ENCODE measurements around the gene FXYD2. TPM values are rescaled to one million over a fixed set of nuclear protein-coding genes. Genes with fewer than 3 reads are reported as not detected.

FXYD2 gene
- total RNA-seq (2014; rRNA removed) (not detected in 2 replicates), Bru-seq, nascent RNA (not detected), BruChase-seq, experiment 1, labeled RNA remaining after a 6-hour chase (percentile 7 among the genes with signal in this experiment), BruChase-seq, experiment 2, labeled RNA remaining after a 2-hour chase (percentile 7 among the genes with signal in this experiment)
- long read RNA-seq = 0 reads

- no peaks in the 10 kb centered on the region for H3K9me3 ChIP-seq (ENCODE audit: low read length)
- no peaks in the 10 kb centered on the region for H3F3A ChIP-seq (ENCODE audit: low read length, unreplicated experiment)
- H3K9me2 ChIP-seq (replicated peaks; ENCODE audit: low read length) = no peaks in the 10 kb centered on the region
- H3K27ac ChIP-seq (ENCODE audit: low read length) = no peak within 1 kb of the TSS
- CTCF ChIA-PET = no interaction called here
- H3K4me2 ChIP-seq (ENCODE audit: low read length) = no peak within 1 kb of the TSS
- H3K79me2 ChIP-seq (ENCODE audit: low read length) = no peaks in the 10 kb centered on the region
- intact Hi-C loops (cut with micrococcal nuclease) = no loop called here
- no peaks in the 10 kb centered on the region for H3K36me3 ChIP-seq (ENCODE audit: low read depth, low read length)
- H3K4me1 ChIP-seq (ENCODE audit: insufficient read depth, low read length) = peaks cover 8% of the 10 kb centered on the region
- H4K20me1 ChIP-seq (ENCODE audit: low read length) = no peaks in the 10 kb centered on the region
- BruUV-seq (replicated peaks) = no TSS peak
- H2AFZ ChIP-seq (ENCODE audit: low read length) = no peak within 1 kb of the TSS
- H3K4me3 ChIP-seq (ENCODE audit: low read length) = no peak within 1 kb of the TSS
- TF ChIP-seq EZH2 (IDR thresholded peaks at IDR 0.05; ENCODE audit: low read length, unreplicated experiment) = no peak
- TF ChIP-seq, protein P1, sequence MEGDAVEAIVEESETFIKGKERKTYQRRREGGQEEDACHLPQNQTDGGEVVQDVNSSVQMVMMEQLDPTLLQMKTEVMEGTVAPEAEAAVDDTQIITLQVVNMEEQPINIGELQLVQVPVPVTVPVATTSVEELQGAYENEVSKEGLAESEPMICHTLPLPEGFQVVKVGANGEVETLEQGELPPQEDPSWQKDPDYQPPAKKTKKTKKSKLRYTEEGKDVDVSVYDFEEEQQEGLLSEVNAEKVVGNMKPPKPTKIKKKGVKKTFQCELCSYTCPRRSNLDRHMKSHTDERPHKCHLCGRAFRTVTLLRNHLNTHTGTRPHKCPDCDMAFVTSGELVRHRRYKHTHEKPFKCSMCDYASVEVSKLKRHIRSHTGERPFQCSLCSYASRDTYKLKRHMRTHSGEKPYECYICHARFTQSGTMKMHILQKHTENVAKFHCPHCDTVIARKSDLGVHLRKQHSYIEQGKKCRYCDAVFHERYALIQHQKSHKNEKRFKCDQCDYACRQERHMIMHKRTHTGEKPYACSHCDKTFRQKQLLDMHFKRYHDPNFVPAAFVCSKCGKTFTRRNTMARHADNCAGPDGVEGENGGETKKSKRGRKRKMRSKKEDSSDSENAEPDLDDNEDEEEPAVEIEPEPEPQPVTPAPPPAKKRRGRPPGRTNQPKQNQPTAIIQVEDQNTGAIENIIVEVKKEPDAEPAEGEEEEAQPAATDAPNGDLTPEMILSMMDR (conservative IDR thresholded peaks at IDR 0.05; ENCODE audit: low read depth, low read length) = no peak
- TF ChIP-seq EZH2phosphoT487 (IDR thresholded peaks at IDR 0.05; ENCODE audit: borderline replicate concordance, low read length) = no peak
- no peak for DNase-seq
- H3K9ac ChIP-seq (ENCODE audit: low read length) = no peak within 1 kb of the TSS
- H3K27me3 ChIP-seq (ENCODE audit: low read length) = peaks cover 64% of the 10 kb centered on the region
- ATAC-seq = no peak
- POLR2A ChIA-PET (ENCODE audit: unreplicated experiment) = no interaction called here
These were observed at the start of gene FXYD2 for GRCh38 chr11:117824571-117825537. TSS of gene FXYD2 (minus strand) at chr11:117824744. CDS start at chr11:117824678, 66 bp downstream.

- Histone ChIP-seq H3F3A (ENCODE audit: low read length, unreplicated experiment) (no peaks in the 10 kb centered on the region), H3K9ac (ENCODE audit: low read length) (no peak overlapping the region), H3K4me2 (ENCODE audit: low read length) (no peak overlapping the region), H2AFZ (ENCODE audit: low read length) (no peak overlapping the region), H3K9me3 (ENCODE audit: low read length) (no peaks in the 10 kb centered on the region), H3K9me2 (replicated peaks; ENCODE audit: low read length) (no peaks in the 10 kb centered on the region), H3K27me3 (ENCODE audit: low read length) (peaks cover 100% of the 10 kb centered on the region), H3K4me1 (ENCODE audit: insufficient read depth, low read length) (no peaks in the 10 kb centered on the region), H3K4me3 (ENCODE audit: low read length) (no peak overlapping the region), H3K79me2 (ENCODE audit: low read length) (no peaks in the 10 kb centered on the region), H4K20me1 (ENCODE audit: low read length) (no peaks in the 10 kb centered on the region), H3K27ac (ENCODE audit: low read length) (no peak overlapping the region), H3K36me3 (ENCODE audit: low read depth, low read length) (no peaks in the 10 kb centered on the region)
- ChIA-PET POLR2A (ENCODE audit: unreplicated experiment) (no interaction called here), CTCF (no interaction called here)
- TF ChIP-seq EZH2phosphoT487 (IDR thresholded peaks at IDR 0.05; ENCODE audit: borderline replicate concordance, low read length) (no peak), EZH2 (IDR thresholded peaks at IDR 0.05; ENCODE audit: low read length, unreplicated experiment) (no peak)
- TF ChIP-seq, protein P1 (conservative IDR thresholded peaks at IDR 0.05; ENCODE audit: low read depth, low read length) = no peak
- DNase-seq (no peak), ATAC-seq (no peak)
- BruUV-seq (replicated peaks) = no TSS peak
- intact Hi-C loops (cut with micrococcal nuclease) = no loop called here
These were observed 49.2 kb upstream of the FXYD2 start for GRCh38 chr11:117873828-117874125.
